ENCODE data around the gene DNAJC6.
"Not testable (repeated sequence)": the region's sequence is repeated elsewhere in the genome, so short reads cannot be mapped to it uniquely, and the experiment has no call there.

DNAJC6 gene

DNA sequence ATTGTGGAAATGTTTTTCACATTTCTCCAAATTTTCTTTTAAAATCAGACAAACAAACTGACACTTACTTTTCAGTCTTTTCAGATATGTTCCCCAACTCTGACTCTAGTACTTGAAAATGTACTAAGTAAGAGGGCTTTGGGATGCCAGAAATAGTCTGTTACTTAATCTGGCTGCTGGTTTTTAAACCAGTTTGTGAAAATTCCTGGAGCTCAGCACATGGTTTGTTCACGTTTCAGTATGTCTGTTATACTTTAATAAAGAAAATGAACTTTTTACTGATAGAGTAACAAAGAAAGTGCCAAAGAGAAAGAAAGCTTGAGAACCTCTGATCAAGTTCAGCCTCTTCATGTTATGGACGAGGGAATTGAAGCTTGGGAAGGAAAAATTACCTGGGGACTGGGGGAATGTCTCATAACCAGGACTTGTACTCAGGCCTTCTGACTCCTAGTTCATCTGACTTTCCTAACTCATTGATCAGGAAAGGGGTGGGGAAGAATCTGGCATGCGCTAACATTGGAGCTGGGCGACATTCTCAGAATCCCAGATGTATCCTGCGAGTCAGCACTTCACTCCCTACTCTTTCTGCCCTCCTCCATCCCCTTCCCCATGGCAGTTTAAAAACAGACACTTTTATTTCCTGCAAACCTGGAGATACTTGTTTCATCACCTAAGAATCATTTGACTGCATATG, 30.8 kb upstream of the DNAJC6 start:
- H3K4me1 Mint-ChIP-seq = no peaks in the 10 kb centered on the region
- peaks cover 4 to 22% of the 10 kb centered on the region in 2 donors for H3K27me3 Mint-ChIP-seq
- no peaks in the 10 kb centered on the region for H3K36me3 Mint-ChIP-seq
- ATAC-seq (replicated peaks) = no peak
- no peaks in the 10 kb centered on the region for H3K9me3 Mint-ChIP-seq
- no peak for DNase-seq
- no peak overlapping the region for H3K4me3 Mint-ChIP-seq
- H3K27ac Mint-ChIP-seq = no peak overlapping the region

DNA sequence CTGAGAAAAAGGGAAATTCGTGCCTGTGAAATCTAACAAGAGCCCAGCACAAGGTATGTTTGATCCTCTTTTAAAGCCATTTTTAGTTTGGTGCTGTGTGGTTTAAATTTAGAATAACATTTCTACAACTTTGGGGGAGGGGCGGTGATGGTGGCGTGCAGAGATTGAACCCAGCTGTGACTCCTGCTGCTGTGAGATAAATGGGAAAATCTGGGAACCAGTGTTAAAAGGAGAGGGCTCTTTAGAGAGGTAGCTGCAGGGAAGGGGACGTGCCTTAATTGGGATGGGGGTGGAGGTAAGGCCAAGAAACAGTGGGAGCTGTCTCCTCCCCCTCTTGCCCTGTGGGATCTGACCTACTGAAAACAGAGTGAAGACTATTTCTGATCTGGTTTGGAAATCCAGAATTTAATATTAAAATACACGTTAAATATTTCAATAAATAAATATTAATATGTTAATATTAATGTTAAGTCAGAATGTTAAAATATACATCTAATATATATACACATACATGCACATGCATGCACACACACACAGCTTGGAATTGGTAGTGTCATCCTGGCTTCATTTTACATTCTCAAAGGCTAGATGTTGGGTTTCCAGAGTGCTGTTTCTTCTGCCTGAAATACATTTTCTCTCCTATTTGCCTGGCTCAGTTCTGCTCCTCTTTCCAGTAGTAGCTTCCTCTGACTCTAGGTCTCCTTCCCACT, 30.1 kb upstream of the DNAJC6 start:
- peaks cover 4 to 22% of the 10 kb centered on the region in 2 donors for H3K27me3 Mint-ChIP-seq
- H3K4me3 Mint-ChIP-seq = no peak overlapping the region
- H3K36me3 Mint-ChIP-seq = no peaks in the 10 kb centered on the region
- no peaks in the 10 kb centered on the region for H3K4me1 Mint-ChIP-seq
- no peak for ATAC-seq (replicated peaks)
- DNase-seq = no peak
- no peak overlapping the region for H3K27ac Mint-ChIP-seq
- H3K9me3 Mint-ChIP-seq = no peaks in the 10 kb centered on the region

DNA sequence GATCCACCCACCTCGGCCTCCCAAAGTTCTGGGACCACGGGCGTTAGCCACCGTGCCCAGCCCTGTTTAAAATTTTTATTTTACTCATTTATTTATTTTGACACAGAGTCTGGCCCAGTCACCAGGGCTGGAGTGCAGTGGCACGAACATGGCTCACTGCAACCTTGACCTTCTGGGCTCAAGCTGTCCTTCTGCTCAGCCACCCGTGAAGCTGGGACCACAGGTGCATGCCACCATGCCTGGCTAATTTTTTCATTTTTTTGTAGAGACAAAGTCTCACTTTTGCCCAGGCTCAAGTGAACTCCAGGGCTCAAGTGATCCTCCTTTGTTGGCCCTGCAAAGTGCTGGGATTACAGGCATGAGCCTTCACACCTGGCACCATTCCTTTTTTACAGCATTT, 27.5 kb upstream of the DNAJC6 start:
- ATAC-seq (replicated peaks) (no peak), DNase-seq (no peak)
- Mint-ChIP-seq H3K4me1 (no peaks in the 10 kb centered on the region), H3K27ac (no peak overlapping the region), H3K27me3 (peaks cover 7% of the 10 kb centered on the region in 2 donors), H3K36me3 (no peaks in the 10 kb centered on the region), H3K9me3 (no peaks in the 10 kb centered on the region), H3K4me3 (no peak overlapping the region)

DNA sequence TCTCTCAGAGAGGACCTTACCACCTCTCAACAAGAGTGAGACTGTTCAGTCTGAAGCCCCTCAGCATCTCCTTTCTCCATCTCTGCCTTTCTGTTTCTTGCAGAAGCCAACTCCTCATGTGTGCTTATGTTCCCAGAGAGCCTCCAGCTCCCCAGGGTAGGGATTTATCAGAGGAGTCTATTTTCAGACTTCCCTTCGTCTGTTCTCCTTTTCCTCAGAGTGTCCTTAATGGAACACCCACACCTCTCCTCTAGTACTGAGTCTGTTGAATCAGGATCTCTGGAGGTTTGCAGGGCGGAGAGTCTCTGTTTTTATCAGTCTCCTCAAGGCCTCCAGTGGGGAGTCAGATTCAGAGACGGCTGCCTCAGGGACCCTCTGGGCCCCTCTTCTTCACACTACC, 25.1 kb upstream of the DNAJC6 start:
- Mint-ChIP-seq H3K36me3 (no peaks in the 10 kb centered on the region), H3K27me3 (peaks cover 0 to 7% of the 10 kb centered on the region in 2 donors), H3K9me3 (no peaks in the 10 kb centered on the region), H3K4me3 (no peak overlapping the region), H3K4me1 (no peaks in the 10 kb centered on the region), H3K27ac (no peak overlapping the region)
- ATAC-seq (replicated peaks) (no peak), DNase-seq (no peak)

DNA sequence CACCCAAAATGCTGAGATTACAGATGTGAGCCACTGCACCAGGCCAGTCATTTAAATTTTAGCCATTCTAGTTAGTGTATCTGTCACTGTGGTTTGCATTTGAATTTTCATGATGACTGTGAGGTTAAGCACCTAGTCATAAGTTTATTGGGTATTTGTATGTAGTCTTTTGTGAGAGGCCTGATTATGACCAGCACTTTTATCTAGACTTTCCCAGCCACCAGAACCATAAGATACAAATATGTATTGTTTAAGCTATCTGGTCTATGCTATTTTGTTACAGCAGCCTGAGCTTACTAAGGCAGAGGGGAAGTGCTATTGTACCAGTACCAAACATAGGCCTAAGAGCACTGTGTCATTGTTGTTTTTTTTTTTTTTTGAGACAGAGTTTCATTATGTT, 19.9 kb upstream of the DNAJC6 start:
- H3K27ac Mint-ChIP-seq = no peak overlapping the region
- H3K9me3 Mint-ChIP-seq = no peaks in the 10 kb centered on the region
- DNase-seq (no peak), ATAC-seq (replicated peaks) (peak in 1 of 2 donors; percentile 27)
- peaks cover 0 to 7% of the 10 kb centered on the region in 2 donors for H3K27me3 Mint-ChIP-seq
- H3K36me3 Mint-ChIP-seq = no peaks in the 10 kb centered on the region
- H3K4me1 Mint-ChIP-seq = no peaks in the 10 kb centered on the region
- H3K4me3 Mint-ChIP-seq = no peak overlapping the region

DNA sequence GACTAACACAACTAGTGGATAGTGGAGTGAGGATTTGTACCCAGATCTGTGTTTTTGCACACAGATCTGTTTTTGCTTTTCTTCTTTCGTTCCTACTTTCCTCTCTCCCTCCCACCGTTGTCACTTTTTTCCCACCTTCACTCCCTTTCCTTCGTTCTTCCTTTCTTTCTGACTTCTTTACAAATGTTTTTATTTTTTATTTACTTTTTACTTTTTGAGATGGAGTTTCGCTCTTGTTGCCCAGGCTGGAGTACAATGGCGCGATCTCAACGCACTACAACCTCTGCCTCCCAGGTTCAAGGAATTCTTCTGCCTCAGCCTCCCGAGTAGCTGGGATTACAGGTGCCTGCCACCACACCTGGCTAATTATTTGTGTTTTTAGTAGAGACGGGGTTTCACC, 17.5 kb upstream of the DNAJC6 start:
- H3K36me3 Mint-ChIP-seq; H3K27ac Mint-ChIP-seq; ATAC-seq (replicated peaks); H3K4me3 Mint-ChIP-seq; H3K9me3 Mint-ChIP-seq; H3K4me1 Mint-ChIP-seq; DNase-seq; H3K27me3 Mint-ChIP-seq: not testable (repeated sequence)

DNA sequence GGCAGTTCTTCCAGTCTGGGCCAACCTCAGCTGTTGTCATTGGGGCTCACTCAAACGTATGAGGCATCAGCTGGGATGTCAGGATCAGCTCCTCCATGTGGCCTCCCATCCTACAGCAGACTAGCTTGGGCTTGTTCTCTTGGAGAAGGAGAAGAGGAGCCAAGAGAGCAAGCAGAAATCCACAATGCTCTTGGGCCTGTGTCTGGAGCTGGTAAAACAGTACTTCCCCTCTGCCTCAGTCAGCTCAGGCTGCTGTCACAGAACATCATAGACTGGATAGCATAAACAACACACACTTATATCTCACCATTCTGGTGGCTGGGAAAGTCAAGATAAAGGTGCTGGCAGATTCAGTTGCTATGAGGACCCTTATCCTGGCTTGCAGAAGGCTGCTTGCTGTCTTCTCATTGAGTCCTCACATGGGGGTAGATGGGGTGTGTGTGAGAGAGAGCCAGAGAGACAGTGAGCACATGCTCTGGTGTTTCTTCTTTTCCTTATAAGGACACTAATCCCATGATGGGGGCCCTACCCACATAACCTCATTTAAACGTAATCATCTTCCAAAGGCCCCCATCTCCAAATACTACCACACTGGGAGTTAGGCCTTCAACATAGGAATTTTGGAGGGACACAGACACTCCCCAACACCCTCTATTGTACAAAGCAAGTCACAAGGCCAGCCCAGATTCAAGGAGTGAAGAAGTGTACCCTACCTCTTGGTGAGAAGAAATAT, 16.3 kb upstream of the DNAJC6 start:
- ATAC-seq (replicated peaks) = no peak
- no peak overlapping the region for H3K27ac Mint-ChIP-seq
- H3K27me3 Mint-ChIP-seq = peaks cover 4 to 8% of the 10 kb centered on the region in 2 donors
- no peak for DNase-seq
- H3K9me3 Mint-ChIP-seq = no peaks in the 10 kb centered on the region
- no peaks in the 10 kb centered on the region for H3K4me1 Mint-ChIP-seq
- no peak overlapping the region for H3K4me3 Mint-ChIP-seq
- no peaks in the 10 kb centered on the region for H3K36me3 Mint-ChIP-seq

DNA sequence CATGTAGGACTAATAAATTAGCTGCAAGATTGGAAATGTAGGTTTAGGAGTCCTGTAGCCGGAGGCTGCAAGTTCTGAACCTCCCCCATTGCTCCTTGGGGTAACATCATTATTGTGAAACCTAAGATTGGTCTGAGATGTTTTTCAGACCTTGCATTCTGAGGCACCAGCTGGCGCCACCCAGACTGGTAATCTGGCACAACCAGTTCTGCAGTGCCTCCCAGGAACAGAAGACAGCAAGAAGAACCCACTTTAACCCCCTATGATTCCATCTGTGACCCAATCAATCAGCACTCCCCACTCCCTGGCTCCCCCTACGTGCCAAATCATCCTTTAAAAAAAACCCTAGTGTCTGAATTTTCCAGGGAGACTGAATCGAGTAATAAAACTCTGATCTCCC, 11.6 kb upstream of the DNAJC6 start:
- Mint-ChIP-seq H3K4me1 (no peaks in the 10 kb centered on the region), H3K27me3 (peaks cover 7 to 11% of the 10 kb centered on the region in 2 donors), H3K36me3 (no peaks in the 10 kb centered on the region), H3K27ac (no peak overlapping the region), H3K4me3 (no peak overlapping the region), H3K9me3 (no peaks in the 10 kb centered on the region)
- DNase-seq = no peak
- ATAC-seq (replicated peaks) = no peak

DNA sequence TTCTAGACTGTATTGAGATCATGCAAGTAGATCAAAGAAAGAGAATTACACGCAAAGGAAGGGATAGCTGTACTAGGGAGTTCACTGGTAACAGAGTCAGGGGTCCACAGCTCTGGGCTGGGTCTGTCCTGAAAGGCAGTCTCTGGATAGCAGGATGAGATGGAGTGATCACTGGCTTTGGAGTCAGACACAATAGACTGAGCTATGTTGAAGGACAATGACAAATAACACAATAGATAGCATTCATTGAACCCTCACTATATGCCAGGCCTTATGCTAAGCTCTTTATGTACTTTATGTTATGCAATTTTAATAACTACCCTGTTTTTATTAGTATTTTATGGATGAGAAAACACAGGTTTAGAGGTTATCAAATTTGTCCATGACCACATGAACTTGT, 10.0 kb upstream of the DNAJC6 start:
- ATAC-seq (replicated peaks) (no peak), DNase-seq (no peak)
- H3K27ac Mint-ChIP-seq = no peak overlapping the region

DNA sequence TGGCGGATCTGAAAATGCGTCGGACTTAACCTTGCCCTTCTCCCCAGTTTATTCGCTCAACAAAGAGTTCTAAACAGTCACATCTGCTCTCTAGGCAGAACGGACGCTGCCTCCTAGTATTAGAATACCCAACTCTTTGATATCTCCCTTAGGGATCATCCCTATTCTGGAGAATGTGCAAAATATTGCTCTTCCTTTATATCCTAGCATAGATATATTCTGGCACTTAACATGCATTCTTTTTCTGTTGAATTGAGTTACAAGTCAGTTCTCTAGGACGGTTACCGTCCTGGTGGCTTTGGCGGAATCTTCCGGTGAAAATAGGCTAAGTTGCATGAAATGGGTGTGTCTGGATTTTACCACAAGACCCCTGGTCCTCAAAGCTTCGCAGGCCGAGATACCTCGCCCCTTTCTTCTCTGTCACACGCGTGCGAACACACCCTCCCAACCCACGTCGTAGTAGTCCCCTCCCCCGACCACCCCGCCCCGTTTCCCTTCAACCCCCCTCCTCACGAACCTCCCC, 501 bp upstream of the DNAJC6 start:
- no peaks in the 10 kb centered on the region for H3K36me3 Mint-ChIP-seq
- no peaks in the 10 kb centered on the region for H3K9me3 Mint-ChIP-seq
- H3K4me3 Mint-ChIP-seq = peak overlapping the region in 1 of 2 donors; percentile 79
- H3K27ac Mint-ChIP-seq = no peak overlapping the region
- DNase-seq (no peak), ATAC-seq (replicated peaks) (no peak)
- H3K4me1 Mint-ChIP-seq = peaks cover 3 to 4% of the 10 kb centered on the region in 2 donors
- H3K27me3 Mint-ChIP-seq = peaks cover 30 to 58% of the 10 kb centered on the region in 2 donors

More for the DNA sequence above, 10.0 kb upstream of the DNAJC6 start:
- Mint-ChIP-seq H3K27me3 (peaks cover 7 to 17% of the 10 kb centered on the region in 2 donors), H3K4me3 (no peak overlapping the region), H3K4me1 (no peaks in the 10 kb centered on the region), H3K9me3 (no peaks in the 10 kb centered on the region), H3K36me3 (no peaks in the 10 kb centered on the region)

DNA sequence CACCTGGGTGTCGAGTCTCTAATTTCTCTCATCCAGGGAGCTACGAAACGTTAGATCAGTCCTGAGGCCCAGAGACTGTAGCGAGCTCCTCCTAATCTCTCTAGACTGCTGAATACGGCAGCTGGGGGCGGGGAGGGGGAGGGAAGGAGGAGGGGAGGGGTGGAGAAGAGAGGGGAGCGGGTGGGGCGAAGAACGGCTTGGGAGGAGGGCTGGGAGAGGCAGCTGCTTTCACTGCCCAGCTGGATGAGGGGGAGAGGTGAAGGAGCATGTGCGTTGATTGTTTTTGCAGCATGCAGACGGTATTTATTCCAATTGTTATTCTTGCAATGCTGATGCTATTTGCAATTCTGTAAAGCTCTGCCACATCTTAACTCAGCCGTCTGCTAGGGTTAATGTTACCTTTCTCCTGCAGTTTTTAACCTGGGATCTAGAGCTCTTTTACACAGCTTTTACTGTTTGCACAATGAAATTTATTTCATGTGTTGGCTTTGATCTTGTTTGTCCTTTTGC, 790 bp downstream of the DNAJC6 start:
- no peak overlapping the region for H3K27ac Mint-ChIP-seq
- peaks cover 30 to 63% of the 10 kb centered on the region in 2 donors for H3K27me3 Mint-ChIP-seq
- no peaks in the 10 kb centered on the region for H3K9me3 Mint-ChIP-seq
- peaks cover 3 to 4% of the 10 kb centered on the region in 2 donors for H3K4me1 Mint-ChIP-seq
- H3K4me3 Mint-ChIP-seq = no peak overlapping the region
- H3K36me3 Mint-ChIP-seq = no peaks in the 10 kb centered on the region
- DNase-seq = no peak
- ATAC-seq (replicated peaks) = peak in 1 of 2 donors; percentile 34

DNA sequence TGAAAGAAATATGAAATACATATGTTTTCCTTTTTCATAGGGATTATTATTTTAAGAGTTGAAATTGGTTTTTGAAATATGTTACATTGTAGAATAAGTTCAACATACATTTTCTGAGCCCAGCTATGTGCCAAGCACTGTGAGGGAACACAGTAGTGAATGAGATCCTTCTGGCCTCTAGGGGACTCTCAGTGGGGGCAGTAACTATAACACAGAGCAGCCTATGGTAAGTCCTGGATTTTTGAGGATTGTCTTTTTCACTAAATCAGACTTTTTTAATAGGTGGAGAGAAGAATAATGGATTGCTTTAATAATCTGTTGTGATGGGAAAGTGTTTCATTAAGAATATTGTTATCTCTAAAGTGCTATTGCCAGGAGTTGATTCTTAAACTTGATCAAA, 2.4 kb downstream of the DNAJC6 start:
- Mint-ChIP-seq H3K4me3 (no peak overlapping the region), H3K9me3 (no peaks in the 10 kb centered on the region), H3K27ac (no peak overlapping the region), H3K4me1 (peaks cover 3 to 4% of the 10 kb centered on the region in 2 donors), H3K36me3 (no peaks in the 10 kb centered on the region), H3K27me3 (peaks cover 30 to 58% of the 10 kb centered on the region in 2 donors)
- ATAC-seq (replicated peaks) (no peak), DNase-seq (no peak)

DNA sequence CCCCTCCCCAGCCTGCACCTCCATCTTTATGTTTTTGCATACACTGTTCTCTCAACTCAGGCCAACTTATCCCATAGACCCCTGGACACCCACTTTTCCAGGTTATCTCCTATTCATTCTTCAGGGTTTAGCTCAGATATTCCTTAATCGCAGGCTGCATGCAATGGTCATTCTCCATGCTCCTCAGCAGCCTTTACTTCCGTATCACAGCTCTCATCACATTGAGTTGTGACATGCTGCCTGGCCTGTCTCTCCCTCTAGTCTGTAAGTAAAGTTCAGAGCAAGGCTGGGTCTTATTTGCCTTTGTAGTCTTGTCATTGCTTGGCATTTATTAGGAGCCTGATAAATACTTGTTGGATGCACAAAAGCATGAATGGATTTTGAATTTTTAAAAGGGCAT, 6.9 kb downstream of the DNAJC6 start:
- H3K27ac Mint-ChIP-seq = no peak overlapping the region
- H3K36me3 Mint-ChIP-seq = no peaks in the 10 kb centered on the region
- peaks cover 6 to 8% of the 10 kb centered on the region in 2 donors for H3K9me3 Mint-ChIP-seq
- H3K4me3 Mint-ChIP-seq = no peak overlapping the region
- H3K27me3 Mint-ChIP-seq = peaks cover 15 to 38% of the 10 kb centered on the region in 2 donors
- no peak for ATAC-seq (replicated peaks)
- no peaks in the 10 kb centered on the region for H3K4me1 Mint-ChIP-seq
- no peak for DNase-seq

DNA sequence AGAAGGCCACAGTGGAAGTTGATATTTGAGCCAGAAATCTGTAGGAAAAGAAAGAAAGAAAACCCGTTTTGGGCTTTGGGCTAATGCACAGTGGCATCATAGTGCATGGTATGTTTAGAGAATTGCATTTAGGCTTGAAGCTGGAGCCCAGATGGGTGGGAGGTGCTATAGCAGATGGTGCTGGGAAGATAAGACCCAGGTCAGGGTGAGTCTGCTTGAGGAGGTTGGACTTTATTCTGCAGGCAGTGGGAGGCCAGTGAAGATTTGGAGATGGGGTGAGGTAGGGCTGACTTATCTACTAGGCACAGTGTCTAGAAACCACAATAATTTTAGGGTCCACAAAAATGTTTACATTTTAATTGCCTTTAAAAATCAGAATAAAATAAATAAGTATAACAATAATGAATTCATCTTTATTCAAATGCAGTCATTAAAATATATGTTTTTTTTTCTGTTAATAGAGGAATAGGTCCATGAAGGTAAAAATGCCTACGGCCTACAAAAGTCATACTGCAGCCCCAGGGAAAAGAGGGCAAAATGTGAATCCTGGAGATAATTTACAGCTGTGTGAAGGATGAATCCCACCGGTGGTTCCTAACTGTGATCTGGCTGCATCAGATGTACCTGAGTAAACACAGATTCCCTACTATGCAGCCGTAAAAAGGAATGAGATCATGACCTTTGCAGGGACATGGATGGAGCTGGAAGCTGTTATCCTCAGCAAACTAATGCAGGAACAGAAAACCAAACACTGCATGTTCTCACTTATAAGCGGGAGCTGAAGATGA, 8.7 kb downstream of the DNAJC6 start:
- no peak for ATAC-seq (replicated peaks)
- Mint-ChIP-seq H3K36me3 (no peaks in the 10 kb centered on the region), H3K27ac (no peak overlapping the region), H3K4me3 (no peak overlapping the region), H3K9me3 (peaks cover 6 to 8% of the 10 kb centered on the region in 2 donors), H3K4me1 (no peaks in the 10 kb centered on the region), H3K27me3 (peaks cover 15 to 23% of the 10 kb centered on the region in 2 donors)
- no peak for DNase-seq
